ENCODE results near the gene SYK.
"Not testable (repeated sequence)": the region's sequence is repeated elsewhere in the genome, so short reads cannot be mapped to it uniquely, and the experiment has no call there.

SYK gene

DNA sequence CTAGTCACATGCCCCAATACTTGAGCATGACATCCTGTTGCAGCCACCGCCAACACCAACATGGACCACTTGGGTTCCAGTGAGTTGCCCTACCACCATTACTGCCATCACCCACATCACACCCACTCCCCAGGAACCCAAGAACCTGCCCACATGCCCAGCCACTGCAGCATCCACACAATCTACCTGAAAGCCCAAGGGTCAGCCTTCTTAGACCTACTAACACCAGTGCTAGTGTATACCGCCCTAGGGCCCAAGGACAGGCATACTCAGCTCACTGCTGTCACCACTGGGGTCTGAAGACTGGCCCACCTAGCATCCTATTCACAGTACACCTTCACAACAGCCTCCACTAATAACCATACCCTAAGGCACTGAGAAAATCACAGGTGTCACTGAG lies 82.0 kb downstream of the SYK start:
- no peak overlapping the region for H3K27ac ChIP-seq

DNA sequence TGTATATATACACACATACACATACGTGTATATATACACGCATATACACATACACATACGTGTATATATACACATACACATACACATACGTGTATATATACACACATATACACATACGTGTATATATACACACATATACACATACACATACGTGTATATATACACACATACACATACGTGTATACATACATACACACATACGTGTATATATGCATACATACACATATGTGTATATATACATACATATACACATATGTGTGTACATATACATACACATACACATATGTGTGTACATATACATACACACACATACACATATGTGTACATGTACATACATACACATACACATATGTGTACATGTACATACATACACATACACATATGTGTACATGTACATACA lies 82.6 kb downstream of the SYK start:
- H3K27ac ChIP-seq = no peak overlapping the region

More for the DNA sequence above, 82.0 kb downstream of the SYK start:
- TF ChIP-seq ZFX (IDR thresholded peaks at IDR 0.05; ENCODE audit: borderline replicate concordance) = no peak
- TF ChIP-seq, protein P1, sequence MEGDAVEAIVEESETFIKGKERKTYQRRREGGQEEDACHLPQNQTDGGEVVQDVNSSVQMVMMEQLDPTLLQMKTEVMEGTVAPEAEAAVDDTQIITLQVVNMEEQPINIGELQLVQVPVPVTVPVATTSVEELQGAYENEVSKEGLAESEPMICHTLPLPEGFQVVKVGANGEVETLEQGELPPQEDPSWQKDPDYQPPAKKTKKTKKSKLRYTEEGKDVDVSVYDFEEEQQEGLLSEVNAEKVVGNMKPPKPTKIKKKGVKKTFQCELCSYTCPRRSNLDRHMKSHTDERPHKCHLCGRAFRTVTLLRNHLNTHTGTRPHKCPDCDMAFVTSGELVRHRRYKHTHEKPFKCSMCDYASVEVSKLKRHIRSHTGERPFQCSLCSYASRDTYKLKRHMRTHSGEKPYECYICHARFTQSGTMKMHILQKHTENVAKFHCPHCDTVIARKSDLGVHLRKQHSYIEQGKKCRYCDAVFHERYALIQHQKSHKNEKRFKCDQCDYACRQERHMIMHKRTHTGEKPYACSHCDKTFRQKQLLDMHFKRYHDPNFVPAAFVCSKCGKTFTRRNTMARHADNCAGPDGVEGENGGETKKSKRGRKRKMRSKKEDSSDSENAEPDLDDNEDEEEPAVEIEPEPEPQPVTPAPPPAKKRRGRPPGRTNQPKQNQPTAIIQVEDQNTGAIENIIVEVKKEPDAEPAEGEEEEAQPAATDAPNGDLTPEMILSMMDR (IDR thresholded peaks at IDR 0.05) = no peak

DNA sequence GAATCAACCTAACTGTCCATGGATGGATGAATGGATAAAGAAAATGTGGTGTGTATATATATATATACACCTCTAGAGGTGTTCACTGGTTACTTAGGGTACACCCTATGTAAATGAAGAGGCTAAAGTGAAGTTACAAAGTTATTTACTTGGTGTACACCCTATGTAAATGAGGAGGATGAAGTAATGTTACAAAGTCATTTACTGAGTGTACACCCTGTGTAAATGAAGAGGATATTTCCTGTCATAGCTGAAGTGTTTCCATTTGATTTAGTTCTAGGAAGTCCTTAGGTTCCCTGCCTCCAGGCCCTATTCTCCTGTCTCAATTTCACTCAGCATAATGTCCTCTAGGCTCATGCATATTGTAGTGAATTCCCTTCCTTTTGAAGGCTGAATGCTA lies 85.2 kb downstream of the SYK start:
- not testable (repeated sequence) for H3K27ac ChIP-seq

More for the DNA sequence above, 82.6 kb downstream of the SYK start:
- TF ChIP-seq, protein P1 (IDR thresholded peaks at IDR 0.05) = no peak
- TF ChIP-seq ZFX (IDR thresholded peaks at IDR 0.05; ENCODE audit: borderline replicate concordance) = no peak

DNA sequence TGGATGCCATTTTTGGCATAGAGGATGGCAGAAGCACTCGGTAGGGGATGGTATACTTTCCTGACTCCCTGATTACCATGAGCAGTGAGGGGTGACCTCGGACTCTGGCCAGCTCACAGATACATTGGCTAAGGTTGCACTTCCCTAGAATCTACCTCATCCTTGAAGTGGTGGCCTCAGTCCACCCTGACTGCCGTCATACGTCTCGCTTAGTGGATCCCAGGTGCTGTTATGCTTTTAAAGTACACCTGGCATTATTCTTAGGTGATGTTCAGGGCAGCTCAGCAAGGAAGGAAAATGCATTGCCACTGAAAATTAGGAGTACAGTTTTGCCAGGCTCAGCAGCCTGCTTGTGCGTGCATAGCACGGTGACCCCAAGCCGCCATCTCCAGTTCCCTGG lies 87.3 kb downstream of the SYK start:
- TF ChIP-seq, protein P1 (IDR thresholded peaks at IDR 0.05) = no peak
- no peak for TF ChIP-seq ZFX (IDR thresholded peaks at IDR 0.05; ENCODE audit: borderline replicate concordance)
- H3K27ac ChIP-seq = no peak overlapping the region

DNA sequence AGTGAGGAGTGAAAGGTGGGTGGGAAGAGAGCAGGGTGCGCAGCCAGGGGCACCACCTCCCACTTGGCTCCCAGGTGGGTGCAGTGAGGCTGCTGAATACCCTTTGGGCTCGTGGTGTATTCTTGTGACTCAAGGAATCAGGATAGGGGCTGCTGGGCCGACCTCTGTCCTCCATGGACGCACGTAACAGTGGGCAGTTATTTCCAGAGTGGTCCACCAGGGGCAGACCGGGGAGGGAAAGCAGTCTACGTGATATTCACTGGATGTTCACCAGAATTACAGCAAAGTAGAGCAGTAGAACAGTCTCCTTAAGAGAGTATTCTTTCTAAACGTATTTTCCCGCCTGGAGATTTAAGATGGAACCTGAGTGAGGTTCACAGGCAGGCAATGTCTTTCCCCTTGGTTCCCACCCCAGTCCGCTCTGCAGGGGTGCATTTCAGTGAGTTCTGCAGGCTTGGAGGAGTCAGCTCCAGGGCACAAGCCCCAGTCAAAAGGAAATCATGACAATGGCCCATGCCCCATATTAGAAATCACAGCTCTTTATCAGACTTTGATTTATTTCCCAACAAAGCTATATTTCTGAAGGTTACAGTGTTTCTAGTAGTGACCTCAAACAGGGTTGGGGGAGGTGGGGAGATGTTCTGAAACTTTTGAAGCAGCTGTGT lies 88.7 kb downstream of the SYK start:
- TF ChIP-seq, protein P1 (IDR thresholded peaks at IDR 0.05) = no peak
- TF ChIP-seq ZFX (IDR thresholded peaks at IDR 0.05; ENCODE audit: borderline replicate concordance) = no peak
- H3K27ac ChIP-seq = no peak overlapping the region

DNA sequence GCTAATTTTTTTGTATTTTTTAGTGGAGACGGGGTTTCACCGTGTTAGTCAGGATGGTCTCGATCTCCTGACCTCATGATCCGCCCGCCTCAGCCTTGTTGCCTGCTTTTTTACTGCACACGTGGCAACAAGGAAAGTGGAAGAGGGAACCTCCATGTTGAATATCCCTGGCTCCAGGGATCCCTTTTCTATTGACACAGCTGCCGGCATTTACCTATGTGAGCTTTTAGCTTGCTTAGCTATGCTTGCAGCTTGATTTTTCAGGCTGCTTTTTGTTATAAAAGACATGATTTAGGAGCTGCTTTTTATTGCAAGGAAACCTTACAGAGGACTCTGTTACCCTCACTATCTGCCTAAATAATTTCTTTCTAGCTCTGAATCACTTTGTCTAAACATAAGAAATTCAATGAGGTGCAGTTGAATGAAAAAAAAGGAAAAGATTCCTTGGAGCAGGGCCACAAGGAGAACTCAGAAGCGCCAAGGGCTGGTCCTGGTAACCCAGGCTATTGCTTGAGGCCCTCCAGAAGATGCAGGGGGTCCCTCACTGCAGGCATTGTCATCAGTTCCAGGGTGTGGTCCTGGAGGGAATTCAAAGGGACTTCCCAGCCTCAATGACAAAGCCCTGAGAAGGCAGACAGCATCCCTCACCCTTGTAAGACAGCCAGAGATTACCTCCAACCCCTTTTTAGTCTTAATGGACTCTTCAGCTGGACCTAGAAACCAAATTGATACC lies 89.9 kb downstream of the SYK start:
- no peak overlapping the region for H3K27ac ChIP-seq
- TF ChIP-seq ZFX (IDR thresholded peaks at IDR 0.05; ENCODE audit: borderline replicate concordance) = no peak
- TF ChIP-seq, protein P1 (IDR thresholded peaks at IDR 0.05) = no peak

DNA sequence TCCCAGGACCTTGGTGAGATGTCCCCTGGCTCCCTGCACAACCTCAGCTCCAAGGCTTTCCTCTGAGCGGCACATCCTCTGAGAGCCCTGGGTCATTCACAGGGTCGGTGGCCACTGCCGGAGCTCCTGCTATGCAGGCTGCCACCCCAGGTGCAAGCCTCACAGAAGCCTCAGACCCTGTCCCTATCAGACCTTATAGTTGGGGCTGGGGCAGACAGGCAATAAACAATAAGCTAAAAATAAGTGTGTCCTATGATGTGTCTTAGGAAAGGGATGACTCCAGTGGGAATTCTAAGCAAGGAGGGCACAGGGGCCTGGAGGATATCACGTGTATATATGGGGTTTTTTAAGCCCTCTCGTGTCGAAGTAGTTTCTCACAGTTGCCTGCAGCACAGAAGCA lies 91.3 kb downstream of the SYK start:
- TF ChIP-seq ZFX (IDR thresholded peaks at IDR 0.05; ENCODE audit: borderline replicate concordance) = no peak
- TF ChIP-seq, protein P1 (IDR thresholded peaks at IDR 0.05) = no peak
- no peak overlapping the region for H3K27ac ChIP-seq
